Endothelial cell of umbilical vein (primary cell): ENCODE results near the gene LRFN3.
"Not testable (repeated sequence)": the region's sequence is repeated elsewhere in the genome, so short reads cannot be mapped to it uniquely, and the experiment has no call there.

ENCODE experiments used
- EZH2 ChIP-seq: IDR thresholded peaks from 2 replicates; pipeline ENCODE4 v1.6.1; 2012; ENCODE audit warnings: borderline replicate concordance, low read depth, mild to moderate bottlenecking, moderate library complexity, low read length, inconsistent platforms; ENCODE audit not compliant: severe bottlenecking
- POLR2A ChIP-seq: IDR thresholded peaks from 2 replicates; pipeline ENCODE4 v1.6.1; 2012; ENCODE audit warnings: low read depth, mild to moderate bottlenecking, control low read depth, low read length
- TF ChIP-seq, protein P1 (sequence below), 2 donors: IDR thresholded peaks; 1 replicate in 1 of 2; 2 replicates in 1 of 2; pipeline ENCODE4 v1.5.1; 2011; ENCODE audit warnings: low read length in 2 of 2, mild to moderate bottlenecking in 2 of 2, moderate library complexity in 2 of 2, control low read depth in 1 of 2, inconsistent platforms in 1 of 2, low read depth in 1 of 2; ENCODE audit not compliant: insufficient read depth in 1 of 2; ENCODE audit errors: extremely low read depth in 1 of 2

GRCh38 chr19:35910355-35910754 lies 25.8 kb upstream of the LRFN3 start:
- TF ChIP-seq EZH2, POLR2A: not testable (repeated sequence)
- TF ChIP-seq, protein P1, sequence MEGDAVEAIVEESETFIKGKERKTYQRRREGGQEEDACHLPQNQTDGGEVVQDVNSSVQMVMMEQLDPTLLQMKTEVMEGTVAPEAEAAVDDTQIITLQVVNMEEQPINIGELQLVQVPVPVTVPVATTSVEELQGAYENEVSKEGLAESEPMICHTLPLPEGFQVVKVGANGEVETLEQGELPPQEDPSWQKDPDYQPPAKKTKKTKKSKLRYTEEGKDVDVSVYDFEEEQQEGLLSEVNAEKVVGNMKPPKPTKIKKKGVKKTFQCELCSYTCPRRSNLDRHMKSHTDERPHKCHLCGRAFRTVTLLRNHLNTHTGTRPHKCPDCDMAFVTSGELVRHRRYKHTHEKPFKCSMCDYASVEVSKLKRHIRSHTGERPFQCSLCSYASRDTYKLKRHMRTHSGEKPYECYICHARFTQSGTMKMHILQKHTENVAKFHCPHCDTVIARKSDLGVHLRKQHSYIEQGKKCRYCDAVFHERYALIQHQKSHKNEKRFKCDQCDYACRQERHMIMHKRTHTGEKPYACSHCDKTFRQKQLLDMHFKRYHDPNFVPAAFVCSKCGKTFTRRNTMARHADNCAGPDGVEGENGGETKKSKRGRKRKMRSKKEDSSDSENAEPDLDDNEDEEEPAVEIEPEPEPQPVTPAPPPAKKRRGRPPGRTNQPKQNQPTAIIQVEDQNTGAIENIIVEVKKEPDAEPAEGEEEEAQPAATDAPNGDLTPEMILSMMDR (IDR thresholded peaks at IDR 0.05; ENCODE audit: extremely low read depth in 1 of 2, insufficient read depth in 1 of 2, low read depth in 1 of 2, low read length in 2 of 2): not testable (repeated sequence)
